SU-DHL-6 (cell line): Measurements from ENCODE around the gene PRR20G.

Source experiments
- EZH2phosphoT487 ChIP-seq: fragments of 200-600 bp; sonication (generic), shearing (Covaris generic); conservative IDR thresholded peaks from 2 replicates; pipeline ENCODE4 v1.6.1; 2018; ENCODE audit warnings: mild to moderate bottlenecking, antibody characterized with exemption, low read length, moderate library complexity, mixed read lengths
- TF ChIP-seq, protein P1 (sequence below): fragments of 200-600 bp; sonication (generic); IDR thresholded peaks from one replicate; pipeline ENCODE4 v1.5.1; 2017; ENCODE audit warnings: antibody characterized with exemption, mild to moderate bottlenecking, low read length, moderate library complexity; ENCODE audit not compliant: insufficient read depth, poor library complexity, severe bottlenecking

DNA sequence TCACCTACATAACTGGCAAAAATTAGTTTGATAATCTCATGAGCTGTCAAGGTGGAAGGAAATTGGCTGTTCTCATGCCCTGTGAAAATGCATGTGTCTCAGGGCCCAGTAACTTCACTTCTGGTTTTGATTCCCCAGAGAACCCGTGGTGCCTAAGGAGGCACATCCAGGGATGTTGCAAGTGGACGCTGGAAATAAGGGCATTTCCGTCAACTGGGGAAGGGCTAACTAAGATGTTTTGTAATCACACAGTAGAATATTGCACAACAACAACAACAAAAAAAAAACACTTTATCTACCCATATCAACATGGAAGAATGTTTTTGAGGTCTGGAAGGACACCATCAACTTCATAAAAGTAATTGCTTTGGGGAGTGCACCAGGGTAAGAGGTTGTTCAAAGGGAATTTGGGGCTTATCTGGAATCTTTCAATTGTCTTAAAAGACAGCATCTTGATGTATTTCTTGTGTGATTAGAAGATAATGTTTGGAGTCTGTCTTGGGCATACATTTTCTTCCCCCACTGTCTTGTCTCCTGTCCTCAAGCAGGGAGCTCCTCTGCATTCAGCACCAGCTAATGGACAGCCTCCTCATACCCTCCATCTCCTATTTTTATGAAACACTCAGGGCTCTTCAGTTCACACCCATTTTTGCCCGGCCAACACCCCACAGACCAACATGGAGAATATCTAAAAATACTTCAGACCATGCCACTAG is 37.2 kb upstream of the PRR20G start:
- TF ChIP-seq, protein P1, sequence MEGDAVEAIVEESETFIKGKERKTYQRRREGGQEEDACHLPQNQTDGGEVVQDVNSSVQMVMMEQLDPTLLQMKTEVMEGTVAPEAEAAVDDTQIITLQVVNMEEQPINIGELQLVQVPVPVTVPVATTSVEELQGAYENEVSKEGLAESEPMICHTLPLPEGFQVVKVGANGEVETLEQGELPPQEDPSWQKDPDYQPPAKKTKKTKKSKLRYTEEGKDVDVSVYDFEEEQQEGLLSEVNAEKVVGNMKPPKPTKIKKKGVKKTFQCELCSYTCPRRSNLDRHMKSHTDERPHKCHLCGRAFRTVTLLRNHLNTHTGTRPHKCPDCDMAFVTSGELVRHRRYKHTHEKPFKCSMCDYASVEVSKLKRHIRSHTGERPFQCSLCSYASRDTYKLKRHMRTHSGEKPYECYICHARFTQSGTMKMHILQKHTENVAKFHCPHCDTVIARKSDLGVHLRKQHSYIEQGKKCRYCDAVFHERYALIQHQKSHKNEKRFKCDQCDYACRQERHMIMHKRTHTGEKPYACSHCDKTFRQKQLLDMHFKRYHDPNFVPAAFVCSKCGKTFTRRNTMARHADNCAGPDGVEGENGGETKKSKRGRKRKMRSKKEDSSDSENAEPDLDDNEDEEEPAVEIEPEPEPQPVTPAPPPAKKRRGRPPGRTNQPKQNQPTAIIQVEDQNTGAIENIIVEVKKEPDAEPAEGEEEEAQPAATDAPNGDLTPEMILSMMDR, result no peak
- TF ChIP-seq EZH2phosphoT487, result no peak
